NCI-H2171 treated with DMSO at 0.1 percent for 48 hours (cell line): Measurements from ENCODE around the gene MAP2K7.
"Not testable (repeated sequence)": the region's sequence is repeated elsewhere in the genome, so short reads cannot be mapped to it uniquely, and the experiment has no call there.

Source experiments
- DNase-seq: peaks from one replicate; lab custom pipeline; 2025; lab: John Stamatoyannopoulos, UW

MAP2K7 gene

GRCh38 chr19:7883796-7884570 lies 19.7 kb upstream of the MAP2K7 start:
- no peak for DNase-seq

- DNase-seq = no peak
Measured at GRCh38 chr19:7885818-7886217, 17.9 kb upstream of the MAP2K7 start.

DNA sequence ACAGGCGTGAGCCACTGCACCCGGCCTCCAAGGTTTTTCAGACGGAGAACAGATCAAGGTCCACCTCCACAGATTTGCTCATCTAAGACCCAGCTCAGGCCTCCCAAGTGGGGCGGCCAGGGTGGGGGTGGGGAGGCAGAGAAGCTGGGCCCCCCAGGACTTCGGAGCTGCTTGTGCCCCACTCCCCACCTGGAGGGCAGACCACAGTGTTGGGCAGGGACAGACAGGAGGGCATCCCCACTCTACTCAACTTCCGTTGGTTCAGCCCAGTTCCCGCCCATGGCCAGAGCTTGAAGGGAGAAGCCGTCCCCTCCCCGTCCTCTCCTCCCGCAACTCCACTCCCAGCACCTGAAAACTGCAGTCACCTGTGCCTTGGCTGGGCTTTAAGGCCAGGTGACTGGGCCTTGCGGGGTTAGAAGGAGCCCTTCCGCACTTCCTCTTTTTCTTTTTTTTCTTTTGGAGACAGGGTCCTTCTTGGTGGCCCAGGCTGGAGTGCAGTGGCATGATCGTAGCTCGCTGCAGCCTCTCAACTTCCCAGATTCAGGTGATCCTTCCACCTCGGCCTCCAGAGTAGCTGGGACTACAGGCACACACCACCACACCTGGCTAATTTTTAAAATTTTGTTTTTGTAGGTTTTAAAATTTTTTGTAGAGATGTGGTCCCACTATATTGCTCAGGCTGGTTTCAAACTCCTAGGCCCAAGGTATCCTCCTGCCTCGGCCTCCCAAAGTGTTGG lies 16.1 kb upstream of the MAP2K7 start:
- DNase-seq = no peak

DNA sequence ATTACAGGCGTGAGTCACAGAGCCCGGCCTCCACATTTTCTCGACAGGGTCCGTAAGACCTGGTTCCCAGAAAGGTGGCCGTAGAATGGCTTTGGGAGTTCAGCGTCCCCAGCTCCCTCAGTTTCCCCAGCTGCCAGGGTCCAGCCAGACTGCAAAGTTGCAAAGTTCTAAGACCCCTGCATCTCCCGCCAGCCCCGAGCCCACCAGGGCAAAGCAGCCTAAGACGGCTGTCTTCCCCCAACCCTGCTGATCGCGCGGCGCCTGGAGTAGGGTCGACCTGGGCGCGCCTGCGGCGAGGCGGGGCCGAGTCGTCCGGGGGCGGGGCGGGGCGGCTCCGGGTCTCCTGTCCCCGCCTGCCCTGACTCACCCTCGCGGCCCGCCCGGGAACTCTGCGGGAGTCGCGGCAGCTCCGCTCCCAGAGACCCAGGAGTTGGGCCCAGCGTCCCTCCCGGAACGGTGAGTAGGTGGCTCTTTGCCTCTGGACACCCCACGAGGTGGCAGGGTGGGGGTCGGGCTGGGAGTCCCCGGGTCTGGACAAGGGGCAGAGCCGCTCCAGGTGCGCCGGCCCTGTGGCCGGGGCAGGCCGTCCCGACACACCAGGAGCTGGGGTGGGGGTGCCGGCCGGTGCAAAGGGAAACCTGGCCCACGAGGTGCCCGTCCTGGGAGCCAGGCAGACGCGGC lies 15.4 kb upstream of the MAP2K7 start, which contains the start of gene LRRC8E:
Gene LRRC8E, plus strand, starts transcription at position 366 of the 681 bp plus-strand sequence. CDS start 7,094 bp downstream, outside the sequence.
- no peak for DNase-seq

- DNase-seq = no peak
Measured at GRCh38 chr19:7888826-7889217, 14.9 kb upstream of the MAP2K7 start.

DNA sequence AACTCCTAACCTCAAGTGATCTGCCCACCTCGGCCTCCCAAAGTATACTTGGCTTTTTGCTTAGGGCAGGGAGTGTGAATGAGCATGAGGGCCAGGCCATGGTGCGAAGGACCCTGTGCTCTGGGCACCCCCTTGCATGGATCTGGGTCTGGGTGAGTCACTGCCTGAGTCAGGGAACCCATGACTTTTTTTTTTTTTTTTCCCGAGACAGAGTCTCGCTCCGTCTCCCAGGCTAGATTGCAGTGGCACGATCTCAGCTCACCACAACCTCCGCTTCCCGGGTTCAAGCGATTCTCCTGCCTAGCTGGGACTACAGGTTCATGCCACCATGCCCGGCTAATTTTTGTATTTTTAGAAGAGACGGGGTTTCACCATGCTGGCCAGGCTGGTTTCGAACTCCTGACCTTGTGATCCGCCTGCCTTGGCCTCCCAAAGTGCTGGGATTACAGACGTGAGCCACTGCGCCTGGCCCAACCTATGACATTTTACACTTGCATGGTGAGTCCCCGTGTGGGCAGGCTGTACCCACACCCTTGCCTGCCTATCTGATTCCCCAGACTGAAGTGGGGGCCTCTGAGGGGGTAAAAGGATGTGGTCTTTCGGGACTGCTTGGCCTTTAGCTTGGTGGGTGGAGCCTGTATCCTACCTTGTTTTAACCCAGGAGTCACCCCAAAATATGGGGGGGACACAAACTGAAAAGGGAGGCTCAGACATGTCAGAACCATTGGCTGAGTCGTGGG lies 10.1 kb upstream of the MAP2K7 start:
- not testable (repeated sequence) for DNase-seq

- no peak for DNase-seq
Measured at GRCh38 chr19:7894612-7895309, 8.9 kb upstream of the MAP2K7 start.

GRCh38 chr19:7895565-7895964 lies 8.1 kb upstream of the MAP2K7 start:
- DNase-seq = no peak

- DNase-seq = no peak
Measured at GRCh38 chr19:7897292-7897691, 6.4 kb upstream of the MAP2K7 start.

DNA sequence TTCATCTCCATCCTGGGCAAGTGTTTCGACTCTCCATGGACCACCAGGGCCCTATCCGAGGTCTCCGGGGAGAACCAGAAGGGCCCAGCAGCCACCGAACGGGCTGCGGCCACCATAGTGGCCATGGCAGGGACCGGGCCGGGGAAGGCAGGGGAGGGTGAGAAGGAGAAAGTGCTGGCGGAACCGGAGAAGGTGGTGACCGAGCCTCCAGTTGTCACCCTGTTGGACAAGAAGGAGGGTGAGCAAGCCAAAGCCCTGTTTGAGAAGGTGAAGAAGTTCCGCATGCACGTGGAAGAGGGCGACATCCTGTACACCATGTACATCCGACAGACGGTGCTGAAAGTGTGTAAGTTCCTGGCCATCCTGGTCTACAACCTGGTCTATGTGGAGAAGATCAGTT lies 4.7 kb upstream of the MAP2K7 start:
- no peak for DNase-seq

DNA sequence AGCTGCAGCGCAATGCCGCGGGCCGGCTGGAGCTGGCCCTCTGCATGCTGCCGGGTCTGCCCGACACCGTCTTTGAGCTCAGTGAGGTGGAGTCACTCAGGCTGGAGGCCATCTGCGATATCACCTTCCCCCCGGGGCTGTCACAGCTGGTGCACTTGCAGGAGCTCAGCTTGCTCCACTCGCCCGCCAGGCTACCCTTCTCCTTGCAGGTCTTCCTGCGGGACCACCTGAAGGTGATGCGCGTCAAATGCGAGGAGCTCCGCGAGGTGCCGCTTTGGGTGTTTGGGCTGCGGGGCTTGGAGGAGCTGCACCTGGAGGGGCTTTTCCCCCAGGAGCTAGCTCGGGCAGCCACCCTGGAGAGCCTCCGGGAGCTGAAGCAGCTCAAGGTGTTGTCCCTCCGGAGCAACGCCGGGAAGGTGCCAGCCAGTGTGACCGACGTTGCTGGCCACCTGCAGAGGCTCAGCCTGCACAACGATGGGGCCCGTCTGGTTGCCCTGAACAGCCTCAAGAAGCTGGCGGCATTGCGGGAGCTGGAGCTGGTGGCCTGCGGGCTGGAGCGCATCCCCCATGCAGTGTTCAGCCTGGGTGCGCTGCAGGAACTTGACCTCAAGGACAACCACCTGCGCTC lies 3.8 kb upstream of the MAP2K7 start:
- DNase-seq = no peak

DNA sequence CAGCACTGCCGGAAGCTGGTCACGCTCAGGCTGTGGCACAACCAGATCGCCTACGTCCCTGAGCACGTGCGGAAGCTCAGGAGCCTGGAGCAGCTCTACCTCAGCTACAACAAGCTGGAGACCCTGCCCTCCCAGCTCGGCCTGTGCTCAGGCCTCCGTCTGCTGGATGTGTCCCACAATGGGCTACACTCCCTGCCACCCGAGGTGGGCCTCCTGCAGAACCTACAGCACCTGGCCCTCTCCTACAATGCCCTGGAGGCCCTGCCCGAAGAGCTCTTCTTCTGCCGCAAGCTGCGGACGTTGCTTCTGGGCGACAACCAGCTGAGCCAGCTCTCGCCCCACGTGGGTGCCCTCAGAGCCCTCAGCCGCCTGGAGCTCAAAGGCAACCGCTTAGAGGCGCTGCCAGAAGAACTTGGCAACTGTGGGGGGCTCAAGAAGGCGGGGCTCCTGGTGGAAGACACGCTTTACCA lies 3.2 kb upstream of the MAP2K7 start:
- DNase-seq = no peak

DNA sequence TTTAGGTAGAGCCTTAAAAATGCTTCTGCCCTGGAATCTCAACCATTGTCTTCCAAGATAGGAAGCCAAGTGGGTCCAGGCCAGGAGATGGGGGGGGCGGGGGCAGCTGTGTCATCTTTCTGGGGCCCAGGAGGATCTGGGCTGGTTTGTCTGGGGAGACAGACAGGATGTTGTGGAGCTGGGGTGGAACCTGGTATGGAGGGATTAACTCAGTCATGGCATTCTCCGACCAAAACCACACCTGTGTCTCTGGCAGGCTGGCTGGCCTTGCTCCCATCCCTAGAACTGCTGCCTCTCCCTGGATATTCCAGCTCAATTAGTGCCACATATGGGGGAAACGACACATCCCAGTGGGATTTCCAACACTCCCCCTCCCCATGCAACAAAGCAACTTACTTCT lies 2.7 kb upstream of the MAP2K7 start:
- DNase-seq = no peak

DNA sequence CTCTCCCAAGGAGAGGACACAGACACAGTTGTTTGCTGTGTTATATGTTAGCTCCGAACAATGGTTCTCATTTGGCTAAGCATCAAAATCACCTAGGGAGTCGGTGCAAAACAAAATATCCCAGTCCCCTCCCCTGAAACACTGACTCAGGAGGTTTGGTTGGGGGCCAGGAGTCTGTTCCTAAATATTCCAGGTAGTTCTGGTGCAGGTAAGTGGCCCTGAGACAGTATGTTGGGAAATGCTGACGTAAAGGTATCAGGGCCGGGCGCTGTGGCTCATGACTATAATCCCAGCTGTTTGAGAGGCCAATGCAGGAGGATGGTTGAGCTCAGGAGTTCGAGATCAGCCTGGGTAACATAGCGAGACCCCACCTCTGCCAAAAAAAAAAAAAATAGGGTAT lies 2.3 kb upstream of the MAP2K7 start:
- DNase-seq = no peak

DNA sequence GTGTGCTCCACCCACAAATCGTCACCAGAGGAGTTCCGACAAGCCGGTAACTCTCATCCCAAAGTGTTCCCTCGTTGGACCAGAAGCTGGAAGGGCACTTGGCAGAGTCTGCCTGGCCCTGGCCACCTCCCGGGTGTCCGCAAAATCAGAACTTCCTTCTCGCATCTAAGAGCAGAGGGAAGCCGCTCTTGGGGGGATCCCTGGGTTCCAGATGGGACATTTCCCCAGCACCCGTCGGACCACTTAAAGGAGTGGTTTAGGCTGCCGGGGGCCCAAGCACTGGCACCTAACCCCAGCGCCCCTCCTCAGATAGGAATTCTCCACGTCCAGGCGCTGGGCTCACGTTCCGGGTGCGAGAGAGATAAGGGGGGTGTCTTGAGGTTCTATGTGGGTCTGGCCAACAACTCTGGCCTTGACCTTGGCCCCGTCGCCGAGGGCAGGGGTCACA lies 857 bp upstream of the MAP2K7 start:
- no peak for DNase-seq

DNA sequence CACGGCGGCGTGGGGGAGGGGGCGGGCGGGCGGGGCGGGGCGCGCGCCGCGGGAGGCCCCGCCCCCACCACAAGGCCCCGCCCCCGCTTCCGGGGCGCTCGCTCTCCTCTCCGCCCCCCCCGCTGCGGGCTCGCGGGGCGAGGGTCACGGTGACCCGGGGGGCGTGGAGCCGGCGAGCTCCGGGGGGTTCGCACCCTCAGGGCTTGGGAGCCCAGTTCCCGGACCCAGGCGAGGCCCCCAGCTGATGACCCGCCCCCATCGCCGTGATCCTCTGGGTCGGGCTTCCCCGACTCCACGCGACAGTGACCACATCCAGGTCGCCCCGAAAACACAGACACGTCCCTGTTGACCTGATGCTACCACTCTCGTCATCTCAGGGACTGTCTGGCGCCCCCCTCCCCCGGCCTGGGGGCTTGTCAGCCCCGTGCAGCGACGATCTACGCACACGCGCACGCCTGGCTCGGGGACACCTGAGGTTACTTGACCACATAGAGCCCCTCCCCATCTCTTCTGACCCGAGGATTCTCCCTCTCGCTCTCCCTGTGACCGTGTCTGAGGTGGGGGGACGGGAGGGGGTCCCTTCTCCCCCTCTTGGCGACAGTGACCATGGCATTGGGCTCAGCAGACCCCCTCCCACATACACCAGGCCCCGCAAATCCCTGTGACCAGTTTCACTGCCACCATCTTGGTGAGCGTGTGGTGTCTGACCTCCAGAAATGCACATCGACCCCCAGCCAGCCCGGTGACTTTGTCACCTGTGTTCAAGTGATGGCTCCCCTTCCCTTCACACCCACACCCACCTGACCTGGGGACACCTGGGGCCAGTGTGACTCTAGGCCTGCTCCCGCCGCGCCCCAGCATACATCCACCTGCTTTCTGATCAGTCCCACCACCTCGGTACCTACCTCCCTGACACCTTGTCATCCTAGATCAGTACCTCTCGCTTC lies 670 bp downstream of the MAP2K7 start:
- no peak for DNase-seq

DNA sequence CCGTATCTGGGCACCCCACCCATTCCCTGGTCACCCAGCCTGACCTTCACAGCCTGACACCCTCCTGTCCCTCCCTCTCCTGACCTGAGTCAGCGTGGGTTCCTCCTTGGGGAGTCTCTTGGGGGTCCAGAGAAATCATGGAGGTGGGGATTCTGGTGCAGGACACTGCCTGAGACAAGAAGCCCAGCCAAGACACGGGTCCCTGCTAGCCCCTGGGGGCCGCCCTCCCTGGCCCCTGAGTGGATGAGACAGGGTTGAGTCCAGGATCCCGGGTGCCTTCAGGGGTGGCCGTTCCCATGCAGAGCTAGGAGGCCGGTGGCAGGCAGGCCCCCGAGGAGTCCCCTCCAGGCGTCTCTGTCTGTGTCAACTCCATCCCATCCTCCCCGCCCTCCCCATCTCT lies 1.6 kb downstream of the MAP2K7 start:
- no peak for DNase-seq

GRCh38 chr19:7905859-7906258 lies 2.2 kb downstream of the MAP2K7 start:
- no peak for DNase-seq

- DNase-seq = no peak
Measured at GRCh38 chr19:7907122-7907521, 3.4 kb downstream of the MAP2K7 start.

DNA sequence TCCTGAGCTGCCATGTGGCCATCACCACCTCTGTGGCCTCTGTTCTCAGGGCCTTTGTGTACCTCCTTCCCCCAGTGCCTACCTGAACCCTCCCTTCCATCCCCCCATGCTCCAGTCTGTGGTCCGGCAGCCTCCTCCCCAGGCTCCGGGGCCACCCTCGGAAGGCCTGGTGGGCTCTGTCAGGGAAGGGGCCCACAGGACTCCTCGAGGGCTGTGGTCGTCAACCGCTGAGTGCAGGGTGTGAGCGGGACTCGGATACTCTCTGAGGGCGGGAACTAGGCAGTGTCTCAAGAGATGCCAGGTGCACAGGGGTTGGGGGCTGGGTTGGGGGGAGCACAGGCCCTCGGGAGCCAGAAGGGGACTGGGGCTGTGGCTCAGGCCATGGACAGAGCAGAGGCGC lies 3.9 kb downstream of the MAP2K7 start:
- no peak for DNase-seq
